HEK293T (cell line): Measurements from ENCODE around the gene FHOD1.

Source experiments
- ARNT ChIP-seq: fragments of 450-650 bp; IDR thresholded peaks from 2 replicates; pipeline ENCODE4 v1.6.1; 2017; ENCODE audit warnings: mild to moderate bottlenecking
- BHLHE40 ChIP-seq: fragments of 450-650 bp; IDR thresholded peaks from 2 replicates; pipeline ENCODE4 v1.6.1; 2016; ENCODE audit warnings: mild to moderate bottlenecking, moderate library complexity, borderline replicate concordance
- FOXA1 ChIP-seq: fragments of 450-650 bp; IDR thresholded peaks from 2 replicates; pipeline ENCODE4 v1.6.1; 2016; ENCODE audit warnings: mild to moderate bottlenecking
- FOXK2 ChIP-seq: fragments of 450-650 bp; IDR thresholded peaks from 2 replicates; pipeline ENCODE4 v1.6.1; 2016; ENCODE audit warnings: mild to moderate bottlenecking
- FOXM1 ChIP-seq: fragments of 450-650 bp; IDR thresholded peaks from 2 replicates; pipeline ENCODE4 v1.6.1; 2017; ENCODE audit warnings: mild to moderate bottlenecking, borderline replicate concordance
- L3MBTL2 ChIP-seq: fragments of 450-650 bp; conservative IDR thresholded peaks from 2 replicates; pipeline ENCODE4 v1.6.1; 2016; ENCODE audit warnings: mild to moderate bottlenecking
- LEF1 ChIP-seq: fragments of 450-650 bp; IDR thresholded peaks from 2 replicates; pipeline ENCODE4 v1.6.1; 2017; ENCODE audit warnings: mild to moderate bottlenecking, borderline replicate concordance
- SP1 ChIP-seq: fragments of 450-650 bp; IDR thresholded peaks from 2 replicates; pipeline ENCODE4 v1.6.1; 2017
- SUZ12 ChIP-seq: fragments of 450-650 bp; IDR thresholded peaks from 2 replicates; pipeline ENCODE4 v1.6.1; 2016; ENCODE audit warnings: mild to moderate bottlenecking
- TARDBP ChIP-seq: fragments of 450-650 bp; IDR thresholded peaks from 2 replicates; pipeline ENCODE4 v1.6.1; 2016

DNA sequence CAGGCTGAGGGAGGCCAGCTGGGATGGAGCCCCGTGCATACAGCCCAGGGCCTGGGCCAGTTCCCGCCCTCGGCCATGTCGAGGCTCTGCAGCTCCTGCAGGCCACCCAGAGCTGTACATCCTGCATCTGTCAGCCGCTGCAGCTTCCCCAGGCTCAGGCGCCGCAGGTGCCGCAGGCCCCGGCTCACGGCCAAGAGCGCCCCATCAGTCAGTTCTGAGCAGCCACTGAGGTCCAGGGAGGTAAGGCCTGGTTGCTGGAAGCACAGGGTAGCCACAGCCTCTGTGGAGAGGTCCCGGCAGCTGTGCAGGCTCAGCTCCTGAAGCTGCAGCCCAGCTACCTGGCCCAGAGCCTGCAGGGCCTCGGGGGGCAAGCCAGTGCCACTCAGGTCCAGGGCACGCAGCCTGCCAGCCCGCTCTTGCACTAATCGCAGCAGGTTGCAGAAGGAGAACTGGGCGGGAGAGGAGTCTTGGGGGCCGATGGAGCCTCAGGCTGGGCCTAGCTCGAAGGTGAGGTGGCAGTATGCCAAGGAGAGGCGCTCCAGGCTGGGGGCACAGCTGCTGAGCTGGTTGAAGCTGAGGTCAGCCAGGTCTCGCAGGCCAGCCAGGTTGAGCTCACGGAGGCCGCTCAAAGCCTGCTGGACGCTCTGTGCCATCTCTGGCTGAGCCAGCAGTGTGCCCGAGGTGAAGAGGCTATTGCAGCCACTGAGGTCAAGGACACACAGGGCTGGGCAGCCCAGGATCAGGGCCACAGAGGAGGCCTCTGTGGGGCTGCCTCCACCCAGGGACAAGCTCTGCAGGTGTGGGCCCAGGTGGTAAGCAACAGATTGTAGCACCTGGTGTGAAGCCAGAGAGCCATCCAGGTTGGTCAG lies 37.0 kb downstream of the FHOD1 start:
- TF ChIP-seq FOXM1, result no peak
- no peak for TF ChIP-seq TARDBP
- no peak for TF ChIP-seq L3MBTL2
- TF ChIP-seq SP1, result no peak
- TF ChIP-seq SUZ12, result no peak
- TF ChIP-seq FOXA1, result no peak
- no peak for TF ChIP-seq BHLHE40
- TF ChIP-seq ARNT, result no peak
- TF ChIP-seq FOXK2, result no peak
- no peak for TF ChIP-seq LEF1
